ENCODE measurements around the gene FAM187B.

DNA sequence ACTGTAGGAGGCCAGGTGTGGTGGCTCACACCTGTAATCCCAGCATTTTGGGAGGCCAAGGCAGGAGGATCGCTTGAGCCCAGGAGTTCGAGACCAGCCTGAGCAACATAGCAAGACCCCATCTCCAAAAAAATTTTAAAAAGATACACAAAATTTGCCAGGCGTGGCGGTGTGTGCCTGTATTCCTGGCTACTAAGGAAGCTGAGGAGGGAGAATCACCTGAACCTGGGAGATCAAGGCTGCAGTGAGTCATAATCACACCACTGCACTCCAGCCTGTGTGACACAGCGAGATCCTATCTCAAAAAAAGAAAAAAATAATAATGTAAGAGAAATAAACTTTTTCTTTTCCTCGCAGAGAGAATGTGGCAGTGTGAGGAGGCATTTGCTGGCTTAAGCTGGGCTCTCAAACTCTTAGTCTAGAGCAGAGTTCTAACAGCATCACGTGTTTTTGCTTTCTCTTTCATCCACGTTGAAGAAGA is 21.1 kb downstream of the FAM187B start:
- TF ChIP-seq ZNF501 (tag by site-specific recombination; IDR thresholded peaks at IDR 0.05) = no peak
- no peak for TF ChIP-seq ZNF701 (tag by site-specific recombination; IDR thresholded peaks at IDR 0.05)
- TF ChIP-seq CTCF (tag by site-specific recombination; IDR thresholded peaks at IDR 0.05) = no peak
- no peak for TF ChIP-seq MZF1 (tag by site-specific recombination; IDR thresholded peaks at IDR 0.05; ENCODE audit: borderline replicate concordance)
- no peak for TF ChIP-seq PRDM10 (tag by site-specific recombination; IDR thresholded peaks at IDR 0.05)
- no peak for TF ChIP-seq ZBTB7A (tag by site-specific recombination; IDR thresholded peaks at IDR 0.05; ENCODE audit: low read depth)
- TF ChIP-seq MYNN (tag by site-specific recombination; IDR thresholded peaks at IDR 0.05; ENCODE audit: borderline replicate concordance) = no peak
